Chondrocyte (in vitro differentiated cells): ENCODE results near the gene KLHL40. TPM values are rescaled to one million over a fixed set of nuclear protein-coding genes. Genes with fewer than 3 reads are reported as not detected.

Experiments used
- DNase-seq: peaks from one replicate; pipeline ENCODE4 v3.0.0; 2021; ENCODE audit warnings: mixed read lengths, low spot score
- H3K27ac Mint-ChIP-seq: one replicate; pipeline ENCODE4 v1.8.0; 2021; ENCODE audit warnings: mild to moderate bottlenecking, moderate library complexity, mixed read lengths; ENCODE audit not compliant: unreplicated experiment
- H3K27me3 Mint-ChIP-seq: 2 replicates; pipeline ENCODE4 v1.8.0; 2021; ENCODE audit warnings: low read depth, mixed read lengths
- H3K36me3 Mint-ChIP-seq: 2 replicates; pipeline ENCODE4 v1.8.0; 2021; ENCODE audit warnings: low read depth, mixed read lengths
- H3K4me1 Mint-ChIP-seq: 2 replicates; pipeline ENCODE4 v1.8.0; 2021; ENCODE audit warnings: low read depth, mild to moderate bottlenecking, mixed read lengths
- H3K4me3 Mint-ChIP-seq: one replicate; pipeline ENCODE4 v1.8.0; 2021; ENCODE audit warnings: mild to moderate bottlenecking, moderate library complexity, mixed read lengths; ENCODE audit not compliant: unreplicated experiment
- H3K9me3 Mint-ChIP-seq: 2 replicates; pipeline ENCODE4 v1.8.0; 2021; ENCODE audit warnings: low read depth, mixed read lengths
- CTCF ChIP-seq: fragments of 200-600 bp; sonication (generic); IDR thresholded peaks from 2 replicates; pipeline ENCODE4 v1.5.0; 2021; ENCODE audit warnings: antibody characterized with exemption, mild to moderate bottlenecking, moderate library complexity
- total RNA-seq: library from RNA; stranded (reverse); gene quantifications from 3 replicates; pipeline ENCODE4 v1.2.1, GENCODE V29; 2021

Gene KLHL40
- total RNA-seq, 1 donor from 2014 or later, result not detected

- peaks cover 18% of the 10 kb centered on the region for H3K36me3 Mint-ChIP-seq
- no peaks in the 10 kb centered on the region for H3K9me3 Mint-ChIP-seq
- no peak overlapping the region for H3K4me3 Mint-ChIP-seq
- no peaks in the 10 kb centered on the region for H3K27me3 Mint-ChIP-seq
- H3K27ac Mint-ChIP-seq, result no peak overlapping the region
- no peak for TF ChIP-seq CTCF
- DNase-seq, result no peak
- peaks cover 9% of the 10 kb centered on the region for H3K4me1 Mint-ChIP-seq
Measured at GRCh38 chr3:42661593-42662022, 23.7 kb upstream of the KLHL40 start.

- Mint-ChIP-seq H3K4me1 (peaks cover 9% of the 10 kb centered on the region), H3K36me3 (peaks cover 18% of the 10 kb centered on the region), H3K27me3 (no peaks in the 10 kb centered on the region), H3K27ac (no peak overlapping the region), H3K4me3 (no peak overlapping the region), H3K9me3 (no peaks in the 10 kb centered on the region)
- TF ChIP-seq CTCF, result no peak
- no peak for DNase-seq
Measured at GRCh38 chr3:42662037-42662812, 23.1 kb upstream of the KLHL40 start.

GRCh38 chr3:42662813-42663535 lies 22.4 kb upstream of the KLHL40 start:
- Mint-ChIP-seq H3K27me3 (no peaks in the 10 kb centered on the region), H3K9me3 (no peaks in the 10 kb centered on the region), H3K4me1 (peaks cover 9% of the 10 kb centered on the region), H3K36me3 (peaks cover 17% of the 10 kb centered on the region), H3K27ac (no peak overlapping the region), H3K4me3 (no peak overlapping the region)
- no peak for TF ChIP-seq CTCF
- no peak for DNase-seq

- no peak for TF ChIP-seq CTCF
- Mint-ChIP-seq H3K27ac (no peak overlapping the region), H3K36me3 (peaks cover 11% of the 10 kb centered on the region), H3K4me1 (peaks cover 9% of the 10 kb centered on the region), H3K27me3 (no peaks in the 10 kb centered on the region), H3K4me3 (no peak overlapping the region), H3K9me3 (peaks cover 2% of the 10 kb centered on the region)
- DNase-seq, result no peak
Measured at GRCh38 chr3:42663581-42664437, 21.5 kb upstream of the KLHL40 start.

- no peak overlapping the region for H3K27ac Mint-ChIP-seq
- H3K4me1 Mint-ChIP-seq, result peaks cover 9% of the 10 kb centered on the region
- no peaks in the 10 kb centered on the region for H3K27me3 Mint-ChIP-seq
- no peak for TF ChIP-seq CTCF
- no peak for DNase-seq
- peaks cover 3% of the 10 kb centered on the region for H3K9me3 Mint-ChIP-seq
- no peak overlapping the region for H3K4me3 Mint-ChIP-seq
- H3K36me3 Mint-ChIP-seq, result peaks cover 9% of the 10 kb centered on the region
Measured at GRCh38 chr3:42664438-42664803, 20.9 kb upstream of the KLHL40 start.
